GM12865 (cell line): ENCODE results near the gene TNFSF8.

ENCODE experiments used
- DNase-seq: peaks from one replicate; pipeline ENCODE4 v3.0.0; 2010; ENCODE audit warnings: low read depth
- H3K4me3 ChIP-seq: 2 replicates; pipeline ENCODE4 v1.5.1; 2011; ENCODE audit warnings: mild to moderate bottlenecking, low read depth, low read length, control low read depth
- CTCF ChIP-seq: IDR thresholded peaks from 2 replicates; pipeline ENCODE4 v1.5.1; 2011; ENCODE audit warnings: low read length, control low read depth, low read depth, inconsistent platforms; ENCODE audit not compliant: insufficient read depth; ENCODE audit errors: missing control alignments

Gene TNFSF8

GRCh38 chr9:114894206-114894605 is 36.2 kb downstream of the TNFSF8 start:
- no peak for DNase-seq
- TF ChIP-seq CTCF: no peak
- no peak overlapping the region for H3K4me3 ChIP-seq

- DNase-seq: no peak
- TF ChIP-seq CTCF: no peak
- no peak overlapping the region for H3K4me3 ChIP-seq
These were observed 37.0 kb downstream of the TNFSF8 start for GRCh38 chr9:114893221-114894010.

GRCh38 chr9:114889802-114890224 is 40.6 kb downstream of the TNFSF8 start:
- no peak for DNase-seq
- H3K4me3 ChIP-seq: no peak overlapping the region
- no peak for TF ChIP-seq CTCF

- no peak for TF ChIP-seq CTCF
- H3K4me3 ChIP-seq: no peak overlapping the region
- DNase-seq: no peak
These were observed 41.8 kb downstream of the TNFSF8 start for GRCh38 chr9:114888607-114889006.

GRCh38 chr9:114887963-114888362 is 42.4 kb downstream of the TNFSF8 start:
- DNase-seq: no peak
- no peak for TF ChIP-seq CTCF
- no peak overlapping the region for H3K4me3 ChIP-seq

- no peak overlapping the region for H3K4me3 ChIP-seq
- no peak for TF ChIP-seq CTCF
- no peak for DNase-seq
These were observed 45.5 kb downstream of the TNFSF8 start for GRCh38 chr9:114884787-114885452.
